Breast epithelium (tissue), 4 donors: Measurements from ENCODE around the gene NSUN2. TPM values are rescaled to one million over a fixed set of nuclear protein-coding genes. Genes with fewer than 3 reads are reported as not detected.

Experiments used
- DNase-seq, 2 donors: peaks; one replicate each; pipeline ENCODE4 v3.0.0-alpha.2; 2019; ENCODE audit warnings: low spot score in 2 of 2
- H3K27ac ChIP-seq, 2 donors: fragments of 200-600 bp; sonication (generic) in 1 of 2; one replicate each; pipeline ENCODE4 v1.5.1; 2016 to 2019; ENCODE audit warnings: mild to moderate bottlenecking in 1 of 2
- H3K27me3 ChIP-seq, 2 donors: fragments of 200-600 bp; sonication (generic) in 1 of 2; one replicate each; pipeline versions ENCODE4 v1.5.1 to v1.6.0; 2017 to 2019; ENCODE audit warnings: control low read depth in 1 of 2, mild to moderate bottlenecking in 1 of 2
- H3K36me3 ChIP-seq: fragments of 200-600 bp; one replicate; pipeline ENCODE4 v1.5.1; 2019
- H3K4me1 ChIP-seq, 2 donors: fragments of 200-600 bp; sonication (generic); one replicate each; pipeline ENCODE4 v1.5.1; 2016 to 2019; ENCODE audit warnings: control low read depth in 1 of 2
- H3K4me3 ChIP-seq, 3 donors: fragments of 200-600 bp; sonication (generic); 1 replicate in 2 of 3; 2 replicates in 1 of 3; pipeline ENCODE4 v1.5.1; 2016 to 2019; ENCODE audit warnings: mild to moderate bottlenecking in 3 of 3, moderate library complexity in 2 of 3
- H3K9me3 ChIP-seq, 2 donors: fragments of 200-600 bp; sonication (generic) in 1 of 2; one replicate each; pipeline ENCODE4 v1.5.1; 2016 to 2019; ENCODE audit warnings: control low read depth in 1 of 2
- POLR2A ChIP-seq: fragments of 450-650 bp; IDR thresholded peaks from one replicate; pipeline ENCODE4 v1.6.1; 2016; ENCODE audit warnings: antibody characterized with exemption, mild to moderate bottlenecking, moderate library complexity
- POLR2AphosphoS5 ChIP-seq, 3 donors: sonication (generic); formaldehyde crosslinking; IDR thresholded peaks; one replicate each; pipeline ENCODE4 v1.6.1; 2017; ENCODE audit warnings: antibody characterized with exemption in 3 of 3
- intact Hi-C: fragments of 100-400 bp; cut with DNase I; formaldehyde crosslinking; loops from one replicate; pipeline ENCODE4 v1.15.1; 2023; ENCODE audit warnings: low total_unique reads
- total RNA-seq, 3 donors: library from RNA; depleted of rRNA; stranded (reverse); fragments of >200 nt; gene quantifications; one replicate each; pipeline ENCODE4 v1.1.0, GENCODE V29; 2016
- TF ChIP-seq, protein P1 (sequence below), 3 donors: fragments of 450-650 bp; IDR thresholded peaks; one replicate each; pipeline ENCODE4 v1.5.1; 2016 to 2017; ENCODE audit warnings: antibody characterized with exemption in 3 of 3, mild to moderate bottlenecking in 3 of 3, moderate library complexity in 3 of 3

The NSUN2 gene
- total RNA-seq, 3 donors from 2014 or later, result 36.8 to 58.7 (median 55.6) TPM

DNA sequence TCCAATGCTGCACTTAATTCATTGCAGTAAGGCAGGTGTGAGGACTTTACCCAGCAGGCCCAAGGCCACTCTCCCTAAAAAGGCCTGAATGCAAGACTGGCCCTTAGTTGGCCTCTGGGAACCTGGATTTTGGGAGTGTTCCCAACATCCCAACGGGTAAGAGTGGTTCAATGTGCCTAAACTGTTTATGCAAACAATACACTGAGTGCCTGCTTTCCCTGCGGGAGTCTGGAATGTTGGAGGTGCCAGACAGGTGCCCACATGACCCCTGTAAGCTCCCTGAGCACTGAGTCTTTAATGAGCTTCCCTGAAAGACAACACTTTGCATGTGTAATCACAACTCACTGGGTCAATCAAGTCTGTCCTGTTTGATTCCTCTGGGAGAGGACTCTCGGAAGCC lies 37.4 kb downstream of the NSUN2 start:
- Histone ChIP-seq H3K27ac (no peak overlapping the region), H3K27me3 (no peaks in the 10 kb centered on the region), H3K9me3 (no peaks in the 10 kb centered on the region), H3K36me3 (no peaks in the 10 kb centered on the region), H3K4me3 (no peak overlapping the region), H3K4me1 (no peaks in the 10 kb centered on the region)
- intact Hi-C loops, result no loop called here
- TF ChIP-seq POLR2A, result no peak
- TF ChIP-seq, protein P1, sequence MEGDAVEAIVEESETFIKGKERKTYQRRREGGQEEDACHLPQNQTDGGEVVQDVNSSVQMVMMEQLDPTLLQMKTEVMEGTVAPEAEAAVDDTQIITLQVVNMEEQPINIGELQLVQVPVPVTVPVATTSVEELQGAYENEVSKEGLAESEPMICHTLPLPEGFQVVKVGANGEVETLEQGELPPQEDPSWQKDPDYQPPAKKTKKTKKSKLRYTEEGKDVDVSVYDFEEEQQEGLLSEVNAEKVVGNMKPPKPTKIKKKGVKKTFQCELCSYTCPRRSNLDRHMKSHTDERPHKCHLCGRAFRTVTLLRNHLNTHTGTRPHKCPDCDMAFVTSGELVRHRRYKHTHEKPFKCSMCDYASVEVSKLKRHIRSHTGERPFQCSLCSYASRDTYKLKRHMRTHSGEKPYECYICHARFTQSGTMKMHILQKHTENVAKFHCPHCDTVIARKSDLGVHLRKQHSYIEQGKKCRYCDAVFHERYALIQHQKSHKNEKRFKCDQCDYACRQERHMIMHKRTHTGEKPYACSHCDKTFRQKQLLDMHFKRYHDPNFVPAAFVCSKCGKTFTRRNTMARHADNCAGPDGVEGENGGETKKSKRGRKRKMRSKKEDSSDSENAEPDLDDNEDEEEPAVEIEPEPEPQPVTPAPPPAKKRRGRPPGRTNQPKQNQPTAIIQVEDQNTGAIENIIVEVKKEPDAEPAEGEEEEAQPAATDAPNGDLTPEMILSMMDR (IDR thresholded peaks at IDR 0.05), result no peak
- TF ChIP-seq POLR2AphosphoS5 (IDR thresholded peaks at IDR 0.05), result no peak
- no peak for DNase-seq

GRCh38 chr5:6594066-6594465 lies 38.8 kb downstream of the NSUN2 start:
- intact Hi-C loops, result no loop called here
- H3K27me3 ChIP-seq, result no peaks in the 10 kb centered on the region
- H3K36me3 ChIP-seq, result no peaks in the 10 kb centered on the region
- TF ChIP-seq POLR2AphosphoS5 (IDR thresholded peaks at IDR 0.05), result no peak
- TF ChIP-seq POLR2A, result no peak
- TF ChIP-seq, protein P1 (IDR thresholded peaks at IDR 0.05), result no peak
- H3K27ac ChIP-seq, result no peak overlapping the region
- no peaks in the 10 kb centered on the region for H3K4me1 ChIP-seq
- no peak overlapping the region for H3K4me3 ChIP-seq
- H3K9me3 ChIP-seq, result no peaks in the 10 kb centered on the region
- no peak for DNase-seq

- intact Hi-C loops, result no loop called here
These were observed 39.5 kb downstream of the NSUN2 start for GRCh38 chr5:6593148-6594016.

DNA sequence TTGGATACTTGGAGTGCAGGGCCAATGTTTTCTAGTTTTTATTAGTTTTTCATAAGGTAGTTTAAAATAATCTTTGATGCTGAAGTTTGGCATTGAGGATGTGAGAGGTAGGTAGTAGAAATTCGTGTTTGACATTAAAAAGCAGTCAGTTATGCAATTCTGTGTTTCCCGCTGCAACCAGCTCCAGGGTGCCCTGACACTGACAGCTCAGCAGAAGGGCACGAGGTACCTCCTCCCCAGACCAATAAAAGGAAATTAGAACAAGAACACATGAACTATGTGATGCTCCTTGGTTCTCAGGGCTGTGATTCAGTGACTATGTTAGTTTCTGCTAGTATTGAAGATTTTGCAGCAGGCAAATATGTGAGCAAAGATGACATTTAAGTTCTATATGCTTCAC lies 40.2 kb downstream of the NSUN2 start:
- intact Hi-C loops, result no loop called here
- Histone ChIP-seq H3K4me3 (no peak overlapping the region), H3K9me3 (no peaks in the 10 kb centered on the region), H3K4me1 (no peaks in the 10 kb centered on the region), H3K36me3 (no peaks in the 10 kb centered on the region), H3K27me3 (no peaks in the 10 kb centered on the region), H3K27ac (no peak overlapping the region)
- DNase-seq, result no peak
- no peak for TF ChIP-seq POLR2AphosphoS5 (IDR thresholded peaks at IDR 0.05)
- no peak for TF ChIP-seq POLR2A
- TF ChIP-seq, protein P1 (IDR thresholded peaks at IDR 0.05), result no peak

More at GRCh38 chr5:6593148-6594016, 39.5 kb downstream of the NSUN2 start:
- Histone ChIP-seq H3K9me3 (no peaks in the 10 kb centered on the region), H3K4me1 (no peaks in the 10 kb centered on the region), H3K27me3 (no peaks in the 10 kb centered on the region), H3K4me3 (no peak overlapping the region), H3K36me3 (no peaks in the 10 kb centered on the region), H3K27ac (no peak overlapping the region)
- TF ChIP-seq, protein P1 (IDR thresholded peaks at IDR 0.05), result no peak
- no peak for TF ChIP-seq POLR2A
- TF ChIP-seq POLR2AphosphoS5 (IDR thresholded peaks at IDR 0.05), result no peak
- DNase-seq, result no peak

- TF ChIP-seq, protein P1 (IDR thresholded peaks at IDR 0.05), result no peak
- TF ChIP-seq POLR2AphosphoS5 (IDR thresholded peaks at IDR 0.05) (no peak), POLR2A (no peak)
- Histone ChIP-seq H3K36me3 (no peaks in the 10 kb centered on the region), H3K9me3 (no peaks in the 10 kb centered on the region), H3K4me3 (no peak overlapping the region), H3K27ac (no peak overlapping the region), H3K4me1 (no peaks in the 10 kb centered on the region), H3K27me3 (peaks cover 0 to under 1% of the 10 kb centered on the region in 2 donors)
- intact Hi-C loops, result no loop called here
- no peak for DNase-seq
These were observed 41.1 kb downstream of the NSUN2 start for GRCh38 chr5:6591671-6592288.
